NCI-H2107 treated with DMSO at 0.1 percent for 48 hours (cell line): ENCODE data around the gene EVA1B.

Source experiments
- DNase-seq: peaks from one replicate; lab custom pipeline; 2025; ENCODE audit not compliant: unreplicated experiment; lab: John Stamatoyannopoulos, UW

EVA1B gene

GRCh38 chr1:36284061-36284460 lies 39.4 kb downstream of the EVA1B start:
- DNase-seq: no peak

DNA sequence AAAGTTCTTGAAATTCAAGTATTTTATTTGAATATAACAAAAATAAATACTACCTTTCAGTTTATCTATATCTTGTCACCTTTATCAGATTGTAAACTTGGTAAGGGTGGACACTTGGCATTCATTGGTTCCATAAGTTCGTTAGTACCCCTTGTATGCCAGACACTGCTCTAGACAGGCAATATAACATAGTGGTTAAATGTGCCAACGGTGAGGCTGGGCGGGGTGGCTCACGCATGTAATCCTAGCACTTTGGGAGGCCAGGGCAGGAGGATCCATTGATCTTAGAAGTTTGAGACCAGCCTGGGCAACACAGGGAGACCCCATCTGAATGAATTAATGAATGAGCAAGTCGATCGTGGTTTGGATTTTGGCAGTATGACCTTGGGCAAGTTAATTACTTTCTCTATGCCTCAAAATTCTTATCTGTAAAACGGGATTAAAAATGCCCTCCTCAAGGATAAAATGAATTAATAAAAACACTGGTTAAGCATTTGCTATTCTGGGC lies 43.6 kb downstream of the EVA1B start:
- DNase-seq: no peak

GRCh38 chr1:36279110-36279788 lies 44.2 kb downstream of the EVA1B start:
- no peak for DNase-seq

DNA sequence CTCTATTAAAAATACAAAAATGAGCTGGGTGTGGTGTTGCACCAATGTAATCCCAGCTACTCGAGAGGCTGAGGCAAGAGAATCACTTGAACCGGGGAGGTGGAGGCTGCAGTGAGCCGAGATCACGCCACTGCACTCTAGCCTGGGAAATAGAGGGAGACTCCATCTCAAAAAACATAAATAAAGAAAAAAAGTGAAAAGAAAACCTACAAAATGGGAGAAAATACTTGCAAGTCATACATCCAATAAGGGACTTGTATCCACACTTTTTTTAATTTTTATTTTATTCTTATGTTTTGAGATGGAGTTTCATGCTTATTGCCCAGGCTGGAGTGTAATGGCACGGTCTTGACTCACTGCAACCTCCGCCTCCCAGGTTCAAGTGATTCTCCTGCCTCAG lies 46.8 kb downstream of the EVA1B start:
- no peak for DNase-seq

DNA sequence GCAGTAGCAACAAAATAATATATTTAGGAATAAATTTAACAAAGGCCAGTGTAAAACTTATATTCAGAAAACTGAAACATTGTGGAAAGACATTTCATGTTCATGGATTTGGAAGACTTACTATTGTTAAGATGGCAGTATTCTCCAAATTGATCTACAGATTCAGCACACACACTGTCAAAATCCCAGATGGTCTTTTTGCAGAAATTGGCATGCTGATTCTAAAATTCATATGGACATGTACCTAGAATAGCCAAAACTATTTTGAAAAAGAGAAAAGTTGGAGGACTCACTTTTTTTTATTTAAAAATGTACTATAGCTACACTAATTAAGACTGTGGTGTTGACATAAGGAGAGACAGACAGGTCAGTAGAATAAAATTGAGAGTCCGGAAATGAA lies 49.2 kb downstream of the EVA1B start:
- no peak for DNase-seq

DNA sequence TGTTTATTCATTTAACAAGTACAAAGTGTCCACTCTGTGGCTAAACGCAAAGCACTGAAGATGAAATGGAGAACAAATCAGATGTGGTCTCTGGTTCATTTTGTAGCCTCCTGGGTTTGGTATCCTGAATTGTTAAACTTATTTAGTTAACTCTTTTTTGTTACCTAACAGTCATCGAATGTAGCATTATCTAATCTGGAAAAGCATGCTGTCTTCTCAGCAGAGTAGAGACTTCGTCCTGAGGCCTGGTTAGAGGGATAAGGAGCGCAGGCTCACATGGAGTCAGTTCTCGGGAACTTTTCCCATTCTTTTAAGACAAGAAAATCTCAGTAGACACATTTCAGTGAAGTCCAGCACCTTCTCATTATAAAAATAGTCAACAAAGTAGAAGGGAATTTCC lies 50.4 kb downstream of the EVA1B start:
- no peak for DNase-seq
